GM21515 (cell line): ENCODE measurements around the gene FUZ.
"Not testable (repeated sequence)": the region's sequence is repeated elsewhere in the genome, so short reads cannot be mapped to it uniquely, and the experiment has no call there.

Source experiments
- ATAC-seq: cut with Tn5 transposase; IDR thresholded peaks from one replicate; pipeline ENCODE4 v1.9.1; 2021; ENCODE audit not compliant: unreplicated experiment

The FUZ gene

GRCh38 chr19:49833599-49833998 is 20.5 kb upstream of the FUZ start:
- ATAC-seq: no peak

GRCh38 chr19:49832556-49832955 is 19.5 kb upstream of the FUZ start:
- ATAC-seq: no peak

GRCh38 chr19:49831592-49831991 is 18.5 kb upstream of the FUZ start:
- no peak for ATAC-seq

GRCh38 chr19:49830766-49831165 is 17.7 kb upstream of the FUZ start:
- no peak for ATAC-seq

- ATAC-seq: no peak
These were observed 16.6 kb upstream of the FUZ start for GRCh38 chr19:49829721-49830120.

- no peak for ATAC-seq
These were observed 16.1 kb upstream of the FUZ start for GRCh38 chr19:49829200-49829599.

- ATAC-seq: no peak
These were observed 13.9 kb upstream of the FUZ start for GRCh38 chr19:49827034-49827433.

- ATAC-seq: no peak
These were observed 11.6 kb upstream of the FUZ start for GRCh38 chr19:49824662-49825061.

GRCh38 chr19:49823472-49823871 is 10.4 kb upstream of the FUZ start:
- ATAC-seq: no peak

- no peak for ATAC-seq
These were observed 7.0 kb upstream of the FUZ start for GRCh38 chr19:49820125-49820524.

GRCh38 chr19:49819452-49820115 is 6.5 kb upstream of the FUZ start:
- ATAC-seq: not testable (repeated sequence)

- ATAC-seq: no peak
These were observed 5.7 kb upstream of the FUZ start for GRCh38 chr19:49818649-49819370.

GRCh38 chr19:49817964-49818648 is 5.0 kb upstream of the FUZ start, which contains the start of gene MED25:
MED25 (plus strand) TSS chr19:49818289; CDS start chr19:49818342, 53 bp downstream.
- peak; percentile 71 for ATAC-seq

- no peak for ATAC-seq
These were observed 3.5 kb upstream of the FUZ start for GRCh38 chr19:49816590-49816989.

GRCh38 chr19:49814010-49814409 is 918 bp upstream of the FUZ start:
- ATAC-seq: no peak

GRCh38 chr19:49812452-49812996 is 568 bp downstream of the FUZ start:
- ATAC-seq: no peak

- ATAC-seq: no peak
These were observed 1.8 kb downstream of the FUZ start for GRCh38 chr19:49811328-49811727.

GRCh38 chr19:49809941-49810389 is 3.1 kb downstream of the FUZ start:
- ATAC-seq: no peak

GRCh38 chr19:49809160-49809940 is 3.7 kb downstream of the FUZ start:
- ATAC-seq: no peak

- ATAC-seq: no peak
These were observed 4.4 kb downstream of the FUZ start for GRCh38 chr19:49808711-49809159.
